Activated CD4-positive, alpha-beta T cell treated with anti-CD3 and anti-CD28 coated beads, Interleukin-2, amount 50 U/mL, for 48 hours (primary cell): ENCODE measurements around the gene NOSIP.
"Not testable (repeated sequence)": the region's sequence is repeated elsewhere in the genome, so short reads cannot be mapped to it uniquely, and the experiment has no call there.

Experiments used
- DNase-seq, 2 experiments: peaks; one replicate each; pipeline ENCODE4 v3.0.0-alpha.2; 2020

The NOSIP gene, protein sequence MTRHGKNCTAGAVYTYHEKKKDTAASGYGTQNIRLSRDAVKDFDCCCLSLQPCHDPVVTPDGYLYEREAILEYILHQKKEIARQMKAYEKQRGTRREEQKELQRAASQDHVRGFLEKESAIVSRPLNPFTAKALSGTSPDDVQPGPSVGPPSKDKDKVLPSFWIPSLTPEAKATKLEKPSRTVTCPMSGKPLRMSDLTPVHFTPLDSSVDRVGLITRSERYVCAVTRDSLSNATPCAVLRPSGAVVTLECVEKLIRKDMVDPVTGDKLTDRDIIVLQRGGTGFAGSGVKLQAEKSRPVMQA

GRCh38 chr19:49580264-49581006 lies at the start of gene NOSIP:
Gene NOSIP (minus strand): TSS chr19:49580556. CDS start chr19:49560691, 19,865 bp downstream.
- DNase-seq = peak; percentile 97 to 98

- DNase-seq = no peak
These were observed 49.3 kb upstream of the NOSIP start for GRCh38 chr19:49629659-49630058.

- no peak for DNase-seq
These were observed 45.9 kb upstream of the NOSIP start for GRCh38 chr19:49626226-49626625.

DNA sequence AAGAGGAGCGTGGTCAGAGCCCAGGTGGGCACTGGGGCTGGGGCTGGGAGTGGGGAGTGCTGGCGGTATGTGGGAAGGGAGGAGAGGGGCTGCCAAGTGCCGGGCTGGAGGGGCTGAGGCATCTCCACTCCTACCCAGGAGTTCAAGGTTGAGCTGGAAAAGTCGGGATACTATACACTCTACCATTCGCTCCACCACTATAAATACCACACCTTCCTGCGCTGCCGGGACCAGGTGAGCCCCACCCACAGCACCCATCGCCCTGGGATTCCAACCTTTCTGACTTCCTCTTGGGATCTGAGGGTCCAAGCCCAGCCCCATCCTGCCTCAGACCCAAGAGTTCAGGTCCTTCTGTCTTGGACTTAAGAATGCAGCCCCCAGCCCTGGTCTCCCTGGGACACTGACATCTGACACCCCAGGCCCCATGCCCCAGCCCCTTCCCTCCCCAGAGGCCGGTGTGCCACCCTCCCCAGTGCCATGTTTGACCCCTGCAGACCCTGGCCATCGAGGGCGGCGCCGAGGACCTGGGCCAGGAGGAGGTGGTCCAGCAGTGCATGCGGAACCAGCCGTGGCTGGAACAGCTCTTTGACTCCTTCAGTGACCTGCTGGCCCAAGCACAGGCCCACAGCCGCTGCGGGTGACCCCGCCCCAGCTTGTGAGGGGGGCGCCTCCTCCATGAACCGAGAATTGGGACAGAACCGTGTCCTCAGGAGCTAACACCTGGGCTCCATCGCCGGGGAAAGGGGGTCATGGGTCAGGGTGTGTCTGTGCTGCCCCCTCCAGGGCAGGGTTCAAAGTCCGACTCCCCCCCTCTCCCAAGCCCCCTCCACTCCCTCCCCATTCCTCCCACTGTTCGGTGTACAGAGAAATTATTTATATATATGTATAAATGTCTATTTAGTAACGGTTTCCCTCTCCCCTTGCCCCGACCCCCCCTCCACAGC lies 44.9 kb upstream of the NOSIP start:
- no peak for DNase-seq

DNA sequence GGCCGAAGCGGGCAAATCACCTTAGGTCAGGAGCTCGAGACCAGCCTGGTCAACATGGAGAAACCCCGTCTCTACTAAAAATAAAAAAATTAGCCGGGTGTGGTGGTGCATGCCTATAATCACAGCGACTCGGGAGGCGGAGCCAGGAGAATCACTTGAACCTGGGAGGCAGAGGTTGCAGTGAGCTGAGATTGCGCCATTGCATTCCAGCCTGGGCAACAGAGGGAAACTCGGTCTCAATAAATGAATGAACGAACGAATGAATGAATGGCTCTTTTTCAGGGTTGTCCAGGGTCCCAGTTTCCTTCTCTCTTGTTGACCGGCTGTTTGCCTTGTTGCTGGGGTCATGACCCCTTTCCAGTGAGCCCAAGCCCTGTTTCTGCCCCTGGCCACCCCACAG lies 37.5 kb upstream of the NOSIP start:
- not testable (repeated sequence) for DNase-seq

GRCh38 chr19:49616945-49617344 lies 36.6 kb upstream of the NOSIP start:
- no peak for DNase-seq

DNA sequence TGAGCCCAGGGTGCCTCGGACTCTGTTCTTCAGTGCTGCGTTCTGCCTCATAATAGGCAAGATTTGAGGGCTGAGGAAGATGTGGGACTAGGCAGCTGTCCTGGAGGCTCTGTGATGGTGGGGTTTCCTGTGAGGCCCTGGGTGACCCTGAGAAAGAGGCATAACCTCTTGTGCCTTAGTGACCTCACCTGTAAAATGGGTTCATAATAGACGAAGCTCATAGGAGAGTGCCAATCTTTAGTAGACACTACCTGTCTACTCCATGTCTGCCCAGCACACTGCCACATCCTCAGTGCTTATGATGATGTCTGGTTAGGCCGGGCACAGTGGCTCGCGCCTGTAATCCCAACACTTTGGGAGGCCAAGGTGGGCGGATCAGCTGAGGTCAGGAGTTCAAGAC lies 36.2 kb upstream of the NOSIP start:
- DNase-seq = no peak

DNA sequence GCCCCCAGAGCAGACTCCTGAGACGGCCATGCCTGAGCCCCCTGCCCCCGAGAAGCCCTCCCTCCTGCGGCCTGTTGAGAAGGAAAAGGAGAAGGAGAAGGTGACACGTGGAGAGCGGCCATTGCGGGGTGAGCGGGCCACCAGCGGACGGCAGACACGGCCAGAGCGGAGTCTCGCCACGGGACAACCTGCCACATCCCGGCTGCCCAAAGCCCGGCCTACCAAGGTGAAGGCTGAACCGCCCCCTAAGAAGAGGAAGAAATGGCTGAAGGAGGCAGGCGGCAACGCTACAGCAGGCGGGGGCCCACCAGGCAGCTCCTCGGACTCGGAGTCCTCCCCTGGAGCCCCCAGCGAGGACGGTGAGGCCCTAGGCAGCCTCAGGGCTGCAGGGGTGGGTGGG lies 35.5 kb upstream of the NOSIP start:
- no peak for DNase-seq

DNA sequence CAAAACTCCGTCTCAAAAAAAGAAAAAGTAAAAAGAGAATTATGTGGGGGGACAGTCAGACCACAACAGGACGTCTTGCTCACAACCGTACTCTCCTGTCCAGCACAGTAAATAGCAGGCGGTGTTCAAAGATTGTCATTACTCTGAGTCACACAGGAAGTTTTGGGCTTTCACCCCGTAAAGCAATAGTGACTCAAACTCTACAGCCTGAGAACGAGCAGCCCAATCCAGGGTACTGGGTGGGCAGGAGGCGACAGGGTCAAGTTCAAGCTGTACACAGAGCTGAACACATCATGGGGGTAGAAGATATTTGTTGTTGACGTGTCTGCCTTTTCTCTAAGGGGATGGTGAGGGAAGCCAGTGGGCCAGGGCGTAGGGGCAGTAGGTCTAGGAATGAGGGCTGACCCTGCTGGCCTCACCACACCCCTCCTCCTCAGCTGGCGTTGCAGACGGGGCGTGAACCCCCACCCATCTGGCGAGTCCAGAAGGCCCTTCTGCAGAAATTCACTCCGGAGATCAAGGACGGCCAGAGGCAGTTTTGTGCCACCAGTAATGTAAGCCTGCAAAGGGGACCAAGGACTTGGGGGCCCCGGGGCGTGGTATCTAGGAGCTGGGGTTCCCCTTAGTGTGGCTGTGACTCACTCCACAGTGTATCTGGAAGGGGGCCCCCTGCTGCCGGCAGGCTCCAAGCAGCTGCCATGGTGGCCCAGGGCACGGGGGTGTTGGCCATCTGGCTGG lies 33.9 kb upstream of the NOSIP start:
- DNase-seq = peak; percentile 21 to 38

DNA sequence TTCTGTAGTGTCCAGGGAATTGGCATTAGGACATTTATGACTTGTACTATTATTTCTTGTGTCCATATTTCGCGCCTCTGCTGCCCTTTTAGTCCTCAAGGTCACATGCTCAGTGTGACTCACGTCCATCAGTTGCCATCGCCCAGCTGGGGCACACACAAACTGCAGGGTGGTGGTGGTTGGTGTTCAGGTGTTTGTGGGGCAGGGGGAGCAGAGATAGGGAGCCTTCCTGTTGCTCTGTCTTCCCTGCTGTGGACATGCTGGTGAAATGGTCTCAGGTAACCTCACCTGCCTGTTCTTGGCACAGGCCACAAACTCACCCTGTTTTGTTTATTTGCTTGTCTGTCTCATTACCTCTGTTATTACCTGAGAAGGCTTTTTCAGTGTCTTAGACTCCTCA lies 33.0 kb upstream of the NOSIP start:
- DNase-seq = no peak

DNA sequence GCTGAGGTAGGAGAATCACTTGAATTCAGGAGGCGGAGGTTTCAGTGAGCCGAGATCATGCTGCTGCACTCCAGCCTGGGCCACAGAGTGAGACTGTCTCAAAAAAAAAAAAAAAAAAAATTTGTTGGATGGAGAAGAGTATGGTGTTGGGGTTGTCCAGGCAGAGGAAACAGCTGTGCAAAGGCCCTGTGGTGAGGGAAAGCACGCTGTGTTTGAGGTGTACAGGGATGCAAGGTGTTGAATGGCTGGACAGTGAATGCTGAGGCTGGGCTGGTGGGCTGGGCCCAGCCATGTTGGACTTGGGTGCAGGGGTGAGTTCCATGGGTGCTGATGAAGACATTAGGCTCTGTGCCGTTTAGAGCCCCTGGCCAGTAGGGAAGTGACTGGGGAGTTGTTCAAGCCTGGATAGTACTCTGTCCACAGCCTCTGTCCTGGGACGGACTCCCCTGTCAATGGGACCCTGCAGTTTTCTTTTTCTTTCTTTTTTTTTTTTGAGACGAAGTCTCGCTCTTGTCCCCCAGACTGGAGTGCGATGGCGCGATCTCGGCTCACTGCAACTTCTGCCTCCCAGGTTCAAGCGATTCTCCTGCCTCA lies 29.2 kb upstream of the NOSIP start:
- no peak for DNase-seq

GRCh38 chr19:49605605-49606004 lies 25.2 kb upstream of the NOSIP start:
- DNase-seq = no peak

DNA sequence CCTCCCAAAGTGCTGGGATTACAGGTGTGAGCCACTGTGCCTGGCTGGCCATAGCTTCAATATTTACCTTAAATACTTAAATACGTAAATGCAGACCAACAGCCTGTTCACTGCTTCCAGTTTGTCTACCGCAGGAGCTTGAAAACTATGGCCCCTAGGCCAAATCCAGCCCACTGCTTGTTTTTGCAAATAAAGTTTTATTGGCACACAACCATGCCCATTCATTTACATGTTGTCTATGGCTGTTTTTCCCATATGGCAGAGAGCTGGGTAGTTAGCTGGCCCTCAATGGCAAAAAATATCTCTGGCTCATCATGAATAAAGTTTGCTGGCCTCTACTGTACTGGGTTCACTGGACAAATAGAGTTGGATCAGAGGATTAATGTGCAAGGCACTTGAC lies 22.4 kb upstream of the NOSIP start:
- DNase-seq = no peak

DNA sequence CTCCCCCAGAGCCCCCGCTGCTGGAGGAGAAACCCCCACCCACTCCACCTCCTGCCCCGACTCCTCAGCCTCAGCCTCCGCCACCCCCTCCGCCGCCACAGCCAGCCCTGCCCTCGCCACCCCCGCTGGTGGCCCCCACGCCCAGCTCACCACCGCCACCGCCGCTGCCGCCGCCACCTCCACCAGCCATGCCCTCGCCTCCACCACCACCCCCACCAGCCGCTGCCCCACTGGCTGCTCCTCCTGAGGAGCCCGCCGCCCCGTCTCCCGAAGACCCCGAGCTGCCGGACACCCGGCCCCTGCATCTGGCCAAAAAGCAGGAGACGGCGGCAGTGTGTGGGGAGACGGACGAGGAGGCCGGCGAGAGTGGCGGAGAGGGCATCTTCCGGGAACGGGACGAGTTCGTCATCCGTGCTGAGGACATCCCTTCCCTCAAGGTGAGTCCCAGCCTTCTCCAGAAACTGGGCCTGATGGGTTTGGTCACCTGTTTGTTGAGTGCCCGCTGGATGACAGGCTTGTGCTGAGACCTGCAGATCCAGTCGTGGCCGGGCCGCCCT lies 21.2 kb upstream of the NOSIP start:
- DNase-seq = no peak

DNA sequence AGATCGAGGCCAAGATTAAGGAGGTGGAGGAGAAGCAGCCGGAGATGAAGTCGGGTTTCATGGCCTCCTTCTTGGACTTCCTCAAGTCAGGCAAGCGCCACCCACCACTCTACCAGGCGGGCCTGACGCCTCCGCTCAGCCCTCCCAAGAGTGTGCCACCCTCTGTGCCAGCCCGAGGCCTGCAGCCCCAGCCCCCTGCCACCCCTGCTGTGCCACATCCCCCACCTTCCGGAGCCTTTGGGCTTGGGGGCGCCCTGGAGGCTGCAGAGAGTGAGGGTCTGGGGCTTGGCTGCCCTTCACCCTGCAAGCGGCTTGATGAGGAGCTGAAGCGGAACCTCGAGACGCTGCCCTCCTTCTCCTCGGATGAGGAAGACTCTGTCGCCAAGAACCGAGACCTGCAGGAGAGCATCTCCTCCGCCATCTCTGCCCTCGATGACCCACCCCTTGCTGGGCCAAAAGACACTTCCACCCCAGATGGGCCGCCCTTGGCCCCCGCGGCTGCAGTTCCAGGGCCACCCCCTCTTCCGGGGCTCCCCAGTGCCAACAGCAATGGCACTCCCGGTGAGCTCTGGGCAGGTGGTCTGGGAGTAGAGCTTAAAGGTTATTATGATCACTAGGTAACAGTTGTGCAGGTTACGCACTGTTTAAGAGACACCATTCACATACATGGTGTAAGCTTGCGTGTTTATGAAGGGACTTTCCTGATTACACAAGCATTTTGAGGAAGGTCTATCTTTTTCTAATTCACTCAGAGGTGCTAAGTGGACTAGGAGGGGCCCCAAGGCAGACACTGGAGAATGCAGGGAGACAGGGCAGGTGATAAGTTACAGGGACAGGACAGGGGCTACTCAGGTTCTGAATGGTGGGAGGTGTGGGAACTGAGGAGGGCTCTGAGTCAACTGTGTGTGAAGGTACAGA lies 19.3 kb upstream of the NOSIP start:
- DNase-seq = no peak

DNA sequence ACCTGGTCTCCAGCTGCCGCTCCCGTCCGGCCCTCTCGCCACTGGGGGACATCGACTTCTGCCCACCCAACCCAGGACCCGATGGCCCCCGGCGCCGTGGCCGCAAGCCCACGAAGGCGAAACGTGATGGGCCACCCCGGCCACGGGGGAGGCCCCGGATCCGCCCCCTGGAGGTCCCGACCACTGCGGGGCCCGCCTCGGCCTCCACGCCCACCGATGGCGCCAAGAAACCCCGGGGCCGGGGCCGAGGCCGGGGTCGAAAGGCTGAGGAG lies 17.3 kb upstream of the NOSIP start:
- DNase-seq = no peak

DNA sequence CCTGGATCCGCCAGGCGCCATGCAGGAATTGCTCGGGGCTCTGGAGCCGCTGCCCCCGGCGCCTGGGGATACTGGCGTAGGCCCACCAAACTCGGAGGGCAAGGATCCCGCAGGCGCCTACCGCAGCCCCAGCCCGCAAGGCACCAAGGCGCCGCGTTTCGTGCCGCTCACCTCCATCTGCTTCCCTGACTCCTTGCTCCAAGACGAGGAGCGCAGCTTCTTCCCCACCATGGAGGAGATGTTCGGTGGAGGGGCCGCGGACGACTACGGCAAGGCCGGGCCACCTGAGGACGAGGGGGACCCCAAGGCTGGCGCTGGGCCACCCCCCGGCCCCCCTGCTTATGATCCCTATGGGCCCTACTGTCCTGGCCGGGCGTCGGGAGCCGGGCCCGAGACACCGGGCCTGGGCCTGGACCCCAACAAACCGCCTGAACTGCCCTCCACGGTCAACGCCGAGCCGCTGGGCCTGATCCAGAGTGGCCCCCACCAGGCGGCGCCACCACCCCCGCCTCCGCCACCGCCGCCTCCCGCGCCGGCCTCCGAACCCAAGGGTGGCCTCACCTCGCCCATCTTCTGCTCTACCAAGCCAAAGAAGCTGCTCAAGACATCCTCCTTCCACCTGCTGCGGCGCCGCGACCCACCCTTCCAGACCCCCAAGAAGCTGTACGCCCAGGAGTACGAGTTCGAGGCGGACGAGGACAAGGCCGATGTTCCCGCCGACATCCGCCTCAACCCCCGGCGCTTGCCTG lies 16.8 kb upstream of the NOSIP start:
- DNase-seq = no peak

- no peak for DNase-seq
These were observed 16.1 kb upstream of the NOSIP start for GRCh38 chr19:49596407-49596806.

GRCh38 chr19:49595819-49596404 lies 15.6 kb upstream of the NOSIP start:
- no peak for DNase-seq
